ENCODE measurements around the gene SPP1.

Gene SPP1

DNA sequence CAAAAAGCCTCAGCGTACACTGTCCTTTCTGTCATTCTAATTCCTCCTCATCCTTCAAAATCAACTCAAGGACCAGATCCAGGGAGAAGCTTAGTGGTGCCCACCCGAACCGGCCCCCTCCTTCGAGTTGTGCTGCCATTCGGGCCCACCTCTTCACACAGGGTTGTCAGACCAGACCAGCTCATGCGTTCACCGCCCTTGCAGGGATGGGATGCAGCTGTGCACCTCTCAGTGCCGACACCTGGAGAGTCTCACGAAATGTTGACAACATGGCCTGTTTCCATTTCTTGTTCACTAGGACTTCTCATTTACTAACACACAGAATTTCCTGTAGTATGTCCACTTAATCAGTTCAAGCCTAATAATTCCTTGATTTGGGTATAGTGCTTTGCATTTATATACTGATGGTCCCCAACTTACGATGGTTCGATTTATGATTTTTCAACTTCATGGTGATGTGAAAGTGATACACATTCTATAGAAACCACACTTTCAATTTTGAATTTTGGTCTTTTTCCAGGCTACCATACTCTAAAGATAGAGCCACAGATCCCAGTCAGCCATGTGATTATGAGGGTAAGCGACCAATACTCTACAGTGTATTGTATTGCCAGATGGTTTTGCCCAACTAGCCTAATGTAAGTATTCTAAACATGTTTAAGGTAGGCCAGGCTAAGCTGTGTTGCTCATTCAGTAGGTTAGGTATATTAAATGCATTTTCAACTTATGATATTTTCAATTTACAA is 55.2 kb downstream of the SPP1 start:
- H3K27ac ChIP-seq (ENCODE audit: extremely low read depth, low read depth, low read length): no peak overlapping the region
- CTCF ChIA-PET: interaction anchor here (0.6 to 3.4 kb wide), 3 partner anchors 21 to 181 kb away, joined by 3 to 45 read pairs (median 3); no protein-coding TSS in a partner anchor
- no peaks in the 10 kb centered on the region for H3K9me3 ChIP-seq (ENCODE audit: control insufficient read depth, insufficient read depth, low read depth, low read length)
- TF ChIP-seq YY1 (tag by site-specific recombination; IDR thresholded peaks at IDR 0.05): no peak
- TF ChIP-seq ZNF416 (tag by site-specific recombination; IDR thresholded peaks at IDR 0.05): no peak
- TF ChIP-seq ZFP69B (tag by site-specific recombination; IDR thresholded peaks at IDR 0.05): no peak
- no peak for TF ChIP-seq MYNN (tag by site-specific recombination; IDR thresholded peaks at IDR 0.05; ENCODE audit: borderline replicate concordance)
- TF ChIP-seq ZNF777 (tag by site-specific recombination; IDR thresholded peaks at IDR 0.05; ENCODE audit: borderline replicate concordance): no peak
- no peak for TF ChIP-seq ZFP37 (tag by site-specific recombination; IDR thresholded peaks at IDR 0.05)
- no peak for TF ChIP-seq ZBTB8A (tag by site-specific recombination; IDR thresholded peaks at IDR 0.05)
- TF ChIP-seq, protein P1, sequence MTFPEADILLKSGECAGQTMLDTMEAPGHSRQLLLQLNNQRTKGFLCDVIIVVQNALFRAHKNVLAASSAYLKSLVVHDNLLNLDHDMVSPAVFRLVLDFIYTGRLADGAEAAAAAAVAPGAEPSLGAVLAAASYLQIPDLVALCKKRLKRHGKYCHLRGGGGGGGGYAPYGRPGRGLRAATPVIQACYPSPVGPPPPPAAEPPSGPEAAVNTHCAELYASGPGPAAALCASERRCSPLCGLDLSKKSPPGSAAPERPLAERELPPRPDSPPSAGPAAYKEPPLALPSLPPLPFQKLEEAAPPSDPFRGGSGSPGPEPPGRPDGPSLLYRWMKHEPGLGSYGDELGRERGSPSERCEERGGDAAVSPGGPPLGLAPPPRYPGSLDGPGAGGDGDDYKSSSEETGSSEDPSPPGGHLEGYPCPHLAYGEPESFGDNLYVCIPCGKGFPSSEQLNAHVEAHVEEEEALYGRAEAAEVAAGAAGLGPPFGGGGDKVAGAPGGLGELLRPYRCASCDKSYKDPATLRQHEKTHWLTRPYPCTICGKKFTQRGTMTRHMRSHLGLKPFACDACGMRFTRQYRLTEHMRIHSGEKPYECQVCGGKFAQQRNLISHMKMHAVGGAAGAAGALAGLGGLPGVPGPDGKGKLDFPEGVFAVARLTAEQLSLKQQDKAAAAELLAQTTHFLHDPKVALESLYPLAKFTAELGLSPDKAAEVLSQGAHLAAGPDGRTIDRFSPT (tag by site-specific recombination; IDR thresholded peaks at IDR 0.05): no peak
- TF ChIP-seq ZNF585B (tag by site-specific recombination; IDR thresholded peaks at IDR 0.05): no peak
- H3K4me1 ChIP-seq (ENCODE audit: control insufficient read depth, insufficient read depth, low read length): no peaks in the 10 kb centered on the region
- H3K4me3 ChIP-seq (ENCODE audit: low read depth, low read length): no peak overlapping the region
- POLR2A ChIA-PET: no interaction called here
- peaks cover 0 to 39% of the 10 kb centered on the region in 2 experiments; a peak in 2 of 3 replicates for H3K36me3 ChIP-seq (ENCODE audit: control insufficient read depth in 2 of 2, insufficient read depth in 1 of 2, low read length in 2 of 2)
